Mesenteric fat pad (tissue), 1 donor: Measurements from ENCODE around the gene RAB36. TPM values are rescaled to one million over a fixed set of nuclear protein-coding genes. Genes with fewer than 3 reads are reported as not detected.

Experiments
- DNase-seq: peaks from one replicate; pipeline ENCODE4 v3.0.0-alpha.2; 2020; ENCODE audit warnings: low spot score
- total RNA-seq: library from RNA; stranded (reverse); fragmentation: NEBNext Ultra II Directional; extraction: Animal tissue kit (Norgen Biotek cat#: 25700); gene quantifications from one replicate; pipeline ENCODE4 v1.2.1, GENCODE V29; 2021
- donor health status: DM: yes; HTN: yes; CAD: no.

RAB36 gene
- total RNA-seq, 1 donor from 2014 or later, result 3.2 TPM

GRCh38 chr22:23204125-23204488, 58.8 kb downstream of the RAB36 start:
- no peak for DNase-seq

- no peak for DNase-seq
These were observed 59.4 kb downstream of the RAB36 start for GRCh38 chr22:23204541-23205157.

GRCh38 chr22:23205339-23206049, 60.2 kb downstream of the RAB36 start:
- DNase-seq, result no peak

GRCh38 chr22:23206915-23207314, 61.6 kb downstream of the RAB36 start:
- no peak for DNase-seq

GRCh38 chr22:23207729-23208393, 62.6 kb downstream of the RAB36 start:
- no peak for DNase-seq

- no peak for DNase-seq
These were observed 65.3 kb downstream of the RAB36 start for GRCh38 chr22:23210428-23211170.

GRCh38 chr22:23211622-23212021, 66.3 kb downstream of the RAB36 start:
- no peak for DNase-seq

- DNase-seq, result no peak
These were observed 67.1 kb downstream of the RAB36 start for GRCh38 chr22:23212061-23213021.

GRCh38 chr22:23213022-23213555, 67.8 kb downstream of the RAB36 start:
- no peak for DNase-seq

GRCh38 chr22:23213581-23214334, 68.5 kb downstream of the RAB36 start:
- DNase-seq, result no peak

Other genes starting within 250 kb of the RAB36 start
- gene GNAZ, start 75.0 kb upstream of the RAB36 start, total RNA-seq, result 18.3 TPM
- gene RSPH14, start 3.5 kb upstream of the RAB36 start, total RNA-seq, result not detected
- 98.1 TPM for gene BCR, start 35.0 kb downstream of the RAB36 start, total RNA-seq